Neural cell (in vitro differentiated cells): Measurements from ENCODE around the gene SCN3B. TPM values are rescaled to one million over a fixed set of nuclear protein-coding genes. Genes with fewer than 3 reads are reported as not detected.

Source experiments
- H2AFZ ChIP-seq: fragments of 200-600, 300-800 bp; sonication (generic), shearing (Covaris generic); 2 replicates; pipeline ENCODE4 v1.6.0; 2014; ENCODE audit warnings: low read depth, mild to moderate bottlenecking, antibody characterized with exemption, low read length, moderate library complexity
- H3F3A ChIP-seq: fragments of 200-600 bp; shearing (Covaris generic); 2 replicates; pipeline ENCODE4 v1.6.1; 2016; ENCODE audit warnings: mild to moderate bottlenecking, moderate library complexity, mixed read lengths, antibody characterized with exemption, low read length; ENCODE audit not compliant: insufficient read depth, poor library complexity, severe bottlenecking
- H3K27ac ChIP-seq: fragments of 200-600, 300-800 bp; sonication (generic), shearing (Covaris generic); 2 replicates; pipeline ENCODE4 v1.5.1; 2014; ENCODE audit warnings: mild to moderate bottlenecking, low read length, moderate library complexity
- H3K27me3 ChIP-seq: fragments of 300-800, 200-600 bp; sonication (generic), shearing (Covaris generic); 2 replicates; pipeline ENCODE4 v1.6.0; 2014; ENCODE audit warnings: mild to moderate bottlenecking, low read depth, low read length, moderate library complexity; ENCODE audit not compliant: insufficient read depth
- H3K36me3 ChIP-seq: fragments of 300-800, 200-600 bp; sonication (generic), shearing (Covaris generic); 2 replicates; pipeline ENCODE4 v1.5.1; 2014; ENCODE audit warnings: mild to moderate bottlenecking, antibody characterized with exemption, low read length, moderate library complexity; ENCODE audit not compliant: insufficient read depth
- H3K4me2 ChIP-seq: fragments of 300-800, 200-600 bp; sonication (generic), shearing (Covaris generic); 2 replicates; pipeline ENCODE4 v1.6.0; 2014; ENCODE audit warnings: mild to moderate bottlenecking, low read length
- H3K4me3 ChIP-seq: fragments of 300-800, 200-600 bp; sonication (generic), shearing (Covaris generic); 2 replicates; pipeline ENCODE4 v1.5.1; 2014; ENCODE audit warnings: mild to moderate bottlenecking, low read length, moderate library complexity
- H3K79me2 ChIP-seq: fragments of 200-600 bp; shearing (Covaris generic); replicated peaks from 2 replicates; pipeline ENCODE4 v1.6.0; 2014; ENCODE audit warnings: mild to moderate bottlenecking, low read length, moderate library complexity; ENCODE audit not compliant: insufficient read depth
- H3K9ac ChIP-seq: fragments of 300-800, 200-600 bp; sonication (generic), shearing (Covaris generic); 2 replicates; pipeline ENCODE4 v1.6.1; 2016; ENCODE audit warnings: mild to moderate bottlenecking, low read length, mixed read lengths
- H3K9me2 ChIP-seq: fragments of 200-600 bp; shearing (Covaris generic); 2 replicates; pipeline ENCODE4 v1.6.1; 2016; ENCODE audit warnings: mild to moderate bottlenecking, low read length, mixed read lengths; ENCODE audit not compliant: insufficient read depth
- H3K9me3 ChIP-seq: fragments of 200-600, 300-800 bp; sonication (generic), shearing (Covaris generic); 2 replicates; pipeline ENCODE4 v1.6.1; 2016; ENCODE audit warnings: mild to moderate bottlenecking, mixed run types, low read length, moderate library complexity, mixed read lengths
- H4K20me1 ChIP-seq: fragments of 200-600 bp; shearing (Covaris generic); 2 replicates; pipeline ENCODE4 v1.6.1; 2016; ENCODE audit warnings: mild to moderate bottlenecking, mixed run types; ENCODE audit not compliant: insufficient read depth
- CTCF ChIP-seq: fragments of 450-650 bp; IDR thresholded peaks from 2 replicates; pipeline ENCODE4 v1.5.1; 2014; ENCODE audit warnings: antibody characterized with exemption, mild to moderate bottlenecking, moderate library complexity; ENCODE audit not compliant: poor library complexity, severe bottlenecking
- EP300 ChIP-seq: fragments of 450-650 bp; conservative IDR thresholded peaks from 2 replicates; pipeline ENCODE4 v1.6.1; 2014; ENCODE audit warnings: antibody characterized with exemption, mild to moderate bottlenecking, moderate library complexity; ENCODE audit not compliant: poor library complexity, severe bottlenecking
- EZH2 ChIP-seq: fragments of 200-600, 300-800 bp; shearing (Covaris generic), sonication (generic); IDR thresholded peaks from 2 replicates; pipeline ENCODE4 v1.6.1; 2014; ENCODE audit warnings: antibody characterized with exemption, low read length, borderline replicate concordance, mild to moderate bottlenecking; ENCODE audit not compliant: insufficient read depth, poor library complexity, severe bottlenecking
- MXI1 ChIP-seq: fragments of 450-650 bp; conservative IDR thresholded peaks from 2 replicates; pipeline ENCODE4 v1.6.1; 2014; ENCODE audit warnings: antibody characterized with exemption, mild to moderate bottlenecking; ENCODE audit not compliant: poor library complexity, severe bottlenecking
- POLR2AphosphoS5 ChIP-seq: IDR thresholded peaks from 2 replicates; pipeline ENCODE4 v1.6.1; 2012
- RAD21 ChIP-seq: fragments of 450-650 bp; conservative IDR thresholded peaks from 2 replicates; pipeline ENCODE4 v1.6.1; 2014; ENCODE audit warnings: antibody characterized with exemption, mild to moderate bottlenecking, moderate library complexity
- REST ChIP-seq: IDR thresholded peaks from 2 replicates; pipeline ENCODE4 v1.6.1; 2012; ENCODE audit warnings: borderline replicate concordance
- SMC3 ChIP-seq: fragments of 450-650 bp; conservative IDR thresholded peaks from 2 replicates; pipeline ENCODE4 v1.6.1; 2014; ENCODE audit warnings: antibody characterized with exemption, mild to moderate bottlenecking, moderate library complexity; ENCODE audit not compliant: poor library complexity
- TAF1 ChIP-seq: IDR thresholded peaks from 2 replicates; pipeline ENCODE4 v1.6.1; 2012; ENCODE audit warnings: low read depth
- polyA plus RNA-seq: library from polyadenylated mRNA; depleted of rRNA; stranded (reverse); fragments of >200 nt; gene quantifications from 2 replicates; pipeline ENCODE4 v1.2.3, GENCODE V29; 2014

Gene SCN3B
- polyA plus RNA-seq, 1 donor from 2014 or later, result 42.1 TPM

GRCh38 chr11:123608945-123609344, 45.5 kb downstream of the SCN3B start:
- Histone ChIP-seq H3K79me2 (no peaks in the 10 kb centered on the region), H3K27ac (no peak overlapping the region), H3F3A (no peaks in the 10 kb centered on the region), H3K9me2 (no peaks in the 10 kb centered on the region), H3K27me3 (no peaks in the 10 kb centered on the region), H4K20me1 (no peaks in the 10 kb centered on the region), H2AFZ (no peak overlapping the region), H3K36me3 (no peaks in the 10 kb centered on the region), H3K4me3 (no peak overlapping the region), H3K9me3 (no peaks in the 10 kb centered on the region), H3K4me2 (no peak overlapping the region), H3K9ac (no peak overlapping the region)
- TF ChIP-seq REST (no peak), RAD21 (no peak)

GRCh38 chr11:123608371-123608770, 46.1 kb downstream of the SCN3B start:
- no peak overlapping the region for H3K4me3 ChIP-seq
- H3K9me2 ChIP-seq, result no peaks in the 10 kb centered on the region
- no peak overlapping the region for H3K27ac ChIP-seq
- H3K79me2 ChIP-seq, result no peaks in the 10 kb centered on the region
- no peaks in the 10 kb centered on the region for H3F3A ChIP-seq
- no peaks in the 10 kb centered on the region for H3K9me3 ChIP-seq
- H3K36me3 ChIP-seq, result no peaks in the 10 kb centered on the region
- H3K4me2 ChIP-seq, result no peak overlapping the region
- no peaks in the 10 kb centered on the region for H3K27me3 ChIP-seq
- no peaks in the 10 kb centered on the region for H4K20me1 ChIP-seq
- TF ChIP-seq MXI1 (no peak), REST (no peak), EZH2 (no peak), SMC3 (no peak), TAF1 (no peak), EP300 (no peak), RAD21 (no peak)
- H2AFZ ChIP-seq, result no peak overlapping the region
- no peak overlapping the region for H3K9ac ChIP-seq

- Histone ChIP-seq H3K27ac (no peak overlapping the region), H4K20me1 (no peaks in the 10 kb centered on the region), H3K27me3 (no peaks in the 10 kb centered on the region), H3K79me2 (no peaks in the 10 kb centered on the region), H3K9me3 (no peaks in the 10 kb centered on the region), H3F3A (no peaks in the 10 kb centered on the region), H3K4me3 (no peak overlapping the region), H3K4me2 (no peak overlapping the region), H3K36me3 (no peaks in the 10 kb centered on the region), H2AFZ (no peak overlapping the region), H3K9me2 (no peaks in the 10 kb centered on the region), H3K9ac (no peak overlapping the region)
- TF ChIP-seq EZH2 (no peak), EP300 (no peak), TAF1 (no peak), POLR2AphosphoS5 (no peak), REST (no peak), SMC3 (no peak), RAD21 (no peak), MXI1 (no peak), CTCF (no peak)
These were observed 46.6 kb downstream of the SCN3B start for GRCh38 chr11:123607781-123608180.
